H1 (cell line): ENCODE results near the gene ZC3H8. TPM values are rescaled to one million over a fixed set of nuclear protein-coding genes. Genes with fewer than 3 reads are reported as not detected.

Experiments
- CTCF ChIA-PET: fragments of 300-600 bp; sonication (Branson Sonifier 250); formaldehyde crosslinking; loops from one replicate; lab custom pipeline; 2021; ENCODE audit not compliant: partially characterized antibody; lab: Charles Lee
- POLR2A ChIA-PET: fragments of 300-600 bp; sonication (Branson Sonifier 250); formaldehyde crosslinking; loops from one replicate; lab custom pipeline; 2021; ENCODE audit warnings: inconsistent platforms; ENCODE audit not compliant: partially characterized antibody; lab: Charles Lee
- DNase-seq, 2 experiments: peaks; one replicate each; pipeline versions ENCODE4 v3.0.0 to v3.0.0-alpha.2; 2010 to 2022; ENCODE audit warnings: low spot score in 2 of 2, low read depth in 1 of 2, mixed read lengths in 1 of 2
- FAIRE-seq: peaks from 2 replicates; lab custom pipeline; 2011; peaks lifted over from hg19 to GRCh38; lab: Jason Lieb, UNC
- H2AFZ ChIP-seq: 2 replicates; pipeline ENCODE4 v1.8.1; 2012; ENCODE audit warnings: low read length, inconsistent platforms
- H2AK5ac ChIP-seq: 2 replicates; pipeline ENCODE4 v1.6.1; 2013; ENCODE audit warnings: low read depth, low read length
- H2BK120ac ChIP-seq: replicated peaks from 2 replicates; pipeline ENCODE3; 2013; ENCODE audit warnings: low read depth, low read length, inconsistent platforms
- H2BK12ac ChIP-seq: 2 replicates; pipeline ENCODE4 v1.6.1; 2013; ENCODE audit warnings: low read depth, low read length
- H2BK15ac ChIP-seq: 2 replicates; pipeline ENCODE4 v1.6.1; 2013; ENCODE audit warnings: low read length
- H2BK20ac ChIP-seq: 2 replicates; pipeline ENCODE4 v1.6.1; 2013; ENCODE audit warnings: low read length
- H2BK5ac ChIP-seq: 2 replicates; pipeline ENCODE4 v1.6.1; 2013; ENCODE audit warnings: low read depth, low read length
- H3K14ac ChIP-seq: 2 replicates; pipeline ENCODE4 v1.6.1; 2013; ENCODE audit warnings: inconsistent platforms; ENCODE audit not compliant: insufficient read length
- H3K18ac ChIP-seq: 2 replicates; pipeline ENCODE4 v1.6.1; 2013; ENCODE audit warnings: low read length; ENCODE audit errors: extremely low read depth
- H3K23ac ChIP-seq: 2 replicates; pipeline ENCODE4 v1.6.1; 2013; ENCODE audit warnings: inconsistent platforms; ENCODE audit not compliant: insufficient read length
- H3K23me2 ChIP-seq: 2 replicates; pipeline ENCODE4 v1.6.1; 2013; ENCODE audit warnings: low read depth, low read length
- H3K27ac ChIP-seq: 2 replicates; pipeline ENCODE4 v1.6.1; 2011; ENCODE audit warnings: low read depth, low read length, inconsistent platforms
- H3K27me3 ChIP-seq, 4 experiments: replicated peaks in 1 of 4; 1 replicate in 1 of 4; 2 replicates in 3 of 4; pipeline versions ENCODE4 v1.6.1 to v1.8.1; 2011 to 2013; ENCODE audit warnings: low read length in 3 of 4, mild to moderate bottlenecking in 3 of 4, inconsistent platforms in 2 of 4, mixed read lengths in 2 of 4, moderate library complexity in 1 of 4; ENCODE audit not compliant: control insufficient read depth in 3 of 4, insufficient read depth in 3 of 4; ENCODE audit errors: extremely low read depth in 1 of 4
- H3K36me3 ChIP-seq, 4 experiments: 2 replicates each; pipeline versions ENCODE4 v1.6.1 to v1.8.1; 2011 to 2013; ENCODE audit warnings: mild to moderate bottlenecking in 4 of 4, low read length in 3 of 4, moderate library complexity in 2 of 4, control low read depth in 1 of 4, inconsistent platforms in 1 of 4; ENCODE audit not compliant: insufficient read depth in 4 of 4, control insufficient read depth in 2 of 4
- H3K4ac ChIP-seq: replicated peaks from 2 replicates; pipeline ENCODE3; 2013; ENCODE audit warnings: low read length, low read depth, mixed read lengths, inconsistent platforms; ENCODE audit not compliant: insufficient read length
- H3K4me1 ChIP-seq, 4 experiments: replicated peaks in 1 of 4; 1 replicate in 1 of 4; 2 replicates in 3 of 4; pipeline versions ENCODE4 v1.6.1 to v1.8.1; 2011 to 2013; ENCODE audit warnings: low read length in 3 of 4, inconsistent platforms in 2 of 4, mixed read lengths in 1 of 4; ENCODE audit not compliant: insufficient read depth in 4 of 4, control insufficient read depth in 3 of 4
- H3K4me2 ChIP-seq, 2 experiments: 2 replicates each; pipeline versions ENCODE4 v1.6.1 to v1.8.1; 2011 to 2013; ENCODE audit warnings: low read depth in 2 of 2, low read length in 2 of 2, control low read depth in 1 of 2, inconsistent platforms in 1 of 2, mild to moderate bottlenecking in 1 of 2; ENCODE audit not compliant: insufficient read depth in 1 of 2
- H3K4me3 ChIP-seq, 4 experiments: fragments of 200-600, 300-600 bp in 1 of 4; sonication (generic), shearing (Covaris generic), sonication (Bioruptor Twin) in 1 of 4; 2 replicates each; pipeline versions ENCODE4 v1.5.1 to v1.8.1; 2011 to 2016; ENCODE audit warnings: low read length in 4 of 4, low read depth in 3 of 4, control low read depth in 2 of 4, inconsistent platforms in 2 of 4, mild to moderate bottlenecking in 2 of 4, mixed read lengths in 1 of 4, moderate library complexity in 1 of 4; ENCODE audit not compliant: insufficient read depth in 2 of 4; ENCODE audit errors: extremely low read depth in 1 of 4
- H3K56ac ChIP-seq: replicated peaks from 2 replicates; pipeline ENCODE3; 2013; ENCODE audit warnings: low read depth, mild to moderate bottlenecking, mixed read lengths, low read length, inconsistent platforms; ENCODE audit not compliant: insufficient read length
- H3K79me1 ChIP-seq: 2 replicates; pipeline ENCODE4 v1.6.1; 2013; ENCODE audit warnings: low read depth, low read length, control low read depth
- H3K79me2 ChIP-seq, 2 experiments: 2 replicates each; pipeline versions ENCODE4 v1.6.1 to v1.8.1; 2012 to 2013; ENCODE audit warnings: low read length in 2 of 2, mild to moderate bottlenecking in 2 of 2, inconsistent platforms in 1 of 2; ENCODE audit not compliant: insufficient read depth in 2 of 2, control insufficient read depth in 1 of 2
- H3K9ac ChIP-seq, 4 experiments: replicated peaks in 1 of 4; 1 replicate in 1 of 4; 2 replicates in 3 of 4; pipeline versions ENCODE4 v1.6.1 to v1.8.1; 2011 to 2013; ENCODE audit warnings: low read depth in 3 of 4, low read length in 3 of 4, control low read depth in 2 of 4, mild to moderate bottlenecking in 2 of 4, moderate library complexity in 2 of 4, inconsistent platforms in 1 of 4; ENCODE audit errors: extremely low read depth in 1 of 4
- H3K9me3 ChIP-seq, 2 experiments: 2 replicates each; pipeline versions ENCODE4 v1.6.1 to v1.8.1; 2012 to 2013; ENCODE audit warnings: mild to moderate bottlenecking in 2 of 2, moderate library complexity in 2 of 2, control low read depth in 1 of 2, inconsistent platforms in 1 of 2, low read depth in 1 of 2, low read length in 1 of 2, mixed read lengths in 1 of 2; ENCODE audit not compliant: insufficient read depth in 2 of 2
- H4K20me1 ChIP-seq, 2 experiments: replicated peaks in 1 of 2; 2 replicates each; pipeline versions ENCODE3 to v1.8.1; 2011 to 2013; ENCODE audit warnings: inconsistent platforms in 2 of 2, low read length in 2 of 2, mild to moderate bottlenecking in 1 of 2; ENCODE audit not compliant: insufficient read depth in 2 of 2, control insufficient read depth in 1 of 2
- H4K5ac ChIP-seq: 2 replicates; pipeline ENCODE4 v1.6.1; 2013; ENCODE audit warnings: low read length, low read depth, mixed read lengths, inconsistent platforms; ENCODE audit not compliant: insufficient read length
- H4K8ac ChIP-seq: 2 replicates; pipeline ENCODE4 v1.8.0; 2013; ENCODE audit warnings: mild to moderate bottlenecking, moderate library complexity, low read length, inconsistent platforms; ENCODE audit not compliant: insufficient read depth; ENCODE audit errors: extremely low read depth
- H4K91ac ChIP-seq: replicated peaks from 2 replicates; pipeline ENCODE3; 2013; ENCODE audit warnings: low read length, mixed read lengths, inconsistent platforms; ENCODE audit not compliant: insufficient read length
- JUND ChIP-seq: IDR thresholded peaks from 2 replicates; pipeline ENCODE4 v1.6.1; 2011; ENCODE audit warnings: mild to moderate bottlenecking, improper control_type of control experiment, low read length
- SIRT6 ChIP-seq: IDR thresholded peaks from one replicate; pipeline ENCODE4 v1.7.1; 2012; ENCODE audit warnings: low read length, inconsistent platforms
- TAF1 ChIP-seq: IDR thresholded peaks from 2 replicates; pipeline ENCODE4 v1.6.1; 2011; ENCODE audit warnings: mild to moderate bottlenecking, low read depth, low read length
- TCF12 ChIP-seq: IDR thresholded peaks from 2 replicates; pipeline ENCODE4 v1.6.1; 2011; ENCODE audit warnings: low read depth, mild to moderate bottlenecking, low read length
- TEAD4 ChIP-seq: IDR thresholded peaks from 2 replicates; pipeline ENCODE4 v1.6.1; 2012; ENCODE audit warnings: low read depth, low read length, inconsistent platforms, mixed read lengths
- YY1 ChIP-seq: IDR thresholded peaks from 2 replicates; pipeline ENCODE4 v1.6.1; 2011; ENCODE audit warnings: low read depth, mild to moderate bottlenecking, low read length
- WGBS, 2 experiments: shearing (Covaris generic) in 1 of 2; methylation state at CpG; one replicate each; pipeline versions ENCODE4 v1.1.6 to v1.1.7; 2013 to 2015; ENCODE audit warnings: low lambda C conversion rate in 2 of 2, mixed read lengths in 2 of 2, inconsistent platforms in 1 of 2, low coverage in 1 of 2, missing lambda C conversion rate in 1 of 2; ENCODE audit not compliant: insufficient replicate concordance in 2 of 2, insufficient coverage in 1 of 2, insufficient read length in 1 of 2; ENCODE audit errors: extremely low coverage in 1 of 2, missing lambda C conversion rate in 1 of 2; 5-methylcytosine and 5-hydroxymethylcytosine counted together
- polyA plus RNA-seq, 7 experiments: library from polyadenylated mRNA; depleted of rRNA in 3 of 7; stranded (reverse) in 5 of 7; unstranded in 2 of 7; fragments of >200 nt in 5 of 7; fragments of 200-250 nt in 2 of 7; gene quantifications; 1 replicate in 5 of 7; 2 replicates in 1 of 7; 4 replicates in 1 of 7; pipeline versions ENCODE4 v1.2.1 to v1.2.3, GENCODE V29; 2011 to 2013; ENCODE audit warnings: missing spikeins in 2 of 7, mixed read lengths in 2 of 7
- total RNA-seq: library from RNA; stranded (reverse); fragmentation: NEBNext Ultra II Directional; extraction: Animal tissue kit (Norgen Biotek cat#: 25700); gene quantifications from 2 replicates; pipeline ENCODE4 v1.2.1, GENCODE V29; 2021

ZC3H8 gene
- total and polyA plus RNA-seq, 2 of the 8 experiments (the other 6 are each of a cell fraction or from before 2014, with no cell fraction given), result 1.9 to 7.1 TPM

DNA sequence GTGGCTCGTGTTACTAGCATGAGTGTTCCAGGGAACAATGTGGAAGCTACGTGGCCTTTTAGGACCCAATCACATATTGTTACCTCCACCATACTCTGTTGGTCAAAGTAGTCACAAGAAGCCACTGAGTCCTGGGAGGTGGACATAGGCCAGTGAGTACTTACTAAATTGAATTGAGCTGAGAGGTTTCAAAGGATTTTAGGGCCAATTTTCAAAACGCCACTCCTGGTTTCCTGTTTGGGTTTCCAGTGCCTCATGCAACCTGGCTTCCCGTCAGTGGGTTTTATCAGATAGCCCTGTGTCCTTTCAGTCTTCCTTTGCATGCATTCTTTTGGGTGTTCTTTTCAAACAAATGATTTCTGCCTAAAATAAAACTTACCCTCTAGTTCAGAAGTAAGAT, 60.4 kb downstream of the ZC3H8 start:
- H3K56ac ChIP-seq, result no peak overlapping the region
- H4K5ac ChIP-seq, result no peak overlapping the region
- H2AFZ ChIP-seq, result no peak overlapping the region
- no peaks in the 10 kb centered on the region for H3K27me3 ChIP-seq
- no peak overlapping the region for H4K91ac ChIP-seq
- no peak overlapping the region; the same call in 1 of the 2 replicates for H2BK15ac ChIP-seq
- ChIA-PET CTCF (interaction anchor here (0.6 to 1.6 kb wide), 3 partner anchors 12 to 72 kb away, joined by 3 to 8 read pairs (median 3); no protein-coding TSS in a partner anchor), POLR2A (no interaction called here)
- no peaks in the 10 kb centered on the region for H3K9me3 ChIP-seq
- H3K4me2 ChIP-seq, result no peak overlapping the region
- no peak overlapping the region for H2AK5ac ChIP-seq
- no peak overlapping the region for H3K4me3 ChIP-seq
- no peak overlapping the region for H3K4ac ChIP-seq
- no peak overlapping the region for H3K27ac ChIP-seq
- H3K23me2 ChIP-seq, result no peaks in the 10 kb centered on the region
- FAIRE-seq, result no peak
- H4K8ac ChIP-seq, result no peak overlapping the region
- H2BK12ac ChIP-seq, result no peak overlapping the region
- H2BK20ac ChIP-seq, result no peak overlapping the region
- H3K36me3 ChIP-seq, result no peaks in the 10 kb centered on the region
- TF ChIP-seq SIRT6 (no peak), TCF12 (no peak), YY1 (no peak), JUND (no peak), TAF1 (no peak), TEAD4 (no peak)
- peak in 1 of 2 experiments; percentile 16 for DNase-seq
- H3K18ac ChIP-seq, result no peak overlapping the region
- H3K4me1 ChIP-seq, result no peaks in the 10 kb centered on the region; a peak in 1 of 7 replicates
- H2BK5ac ChIP-seq, result no peak overlapping the region
- H4K20me1 ChIP-seq, result no peaks in the 10 kb centered on the region
- H3K23ac ChIP-seq, result no peak overlapping the region
- H3K79me1 ChIP-seq, result no peaks in the 10 kb centered on the region
- no peak overlapping the region for H3K9ac ChIP-seq
- H3K79me2 ChIP-seq, result no peaks in the 10 kb centered on the region
- H2BK120ac ChIP-seq, result no peak overlapping the region
- 81% methylated on average over 4 of the region's 4 CpGs; no CpG with 5 or more reads in 1 of the 2 experiments for WGBS, 2 experiments
- H3K14ac ChIP-seq, result no peak overlapping the region
